ENCODE data around the gene WIPF3.

DNA sequence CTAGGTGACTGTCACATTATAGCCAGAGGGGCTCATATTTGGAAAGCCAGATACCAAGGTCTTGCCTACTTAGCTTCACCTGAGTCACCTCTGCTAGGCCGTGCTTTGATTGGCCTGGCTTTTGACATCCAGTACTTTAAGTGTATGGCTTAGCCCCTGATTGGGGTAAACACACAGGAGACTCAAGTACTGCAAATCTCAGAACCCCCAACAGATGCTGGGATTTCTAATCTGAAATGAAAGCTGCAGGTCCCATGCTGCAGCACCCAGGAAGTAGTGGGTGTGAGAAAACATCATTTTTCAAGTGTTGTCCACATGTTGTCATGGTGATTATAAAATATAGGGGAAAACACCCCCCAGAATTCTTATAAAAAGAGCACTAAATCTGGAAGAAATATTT is 76.2 kb downstream of the WIPF3 start:
- TF ChIP-seq, protein P1, sequence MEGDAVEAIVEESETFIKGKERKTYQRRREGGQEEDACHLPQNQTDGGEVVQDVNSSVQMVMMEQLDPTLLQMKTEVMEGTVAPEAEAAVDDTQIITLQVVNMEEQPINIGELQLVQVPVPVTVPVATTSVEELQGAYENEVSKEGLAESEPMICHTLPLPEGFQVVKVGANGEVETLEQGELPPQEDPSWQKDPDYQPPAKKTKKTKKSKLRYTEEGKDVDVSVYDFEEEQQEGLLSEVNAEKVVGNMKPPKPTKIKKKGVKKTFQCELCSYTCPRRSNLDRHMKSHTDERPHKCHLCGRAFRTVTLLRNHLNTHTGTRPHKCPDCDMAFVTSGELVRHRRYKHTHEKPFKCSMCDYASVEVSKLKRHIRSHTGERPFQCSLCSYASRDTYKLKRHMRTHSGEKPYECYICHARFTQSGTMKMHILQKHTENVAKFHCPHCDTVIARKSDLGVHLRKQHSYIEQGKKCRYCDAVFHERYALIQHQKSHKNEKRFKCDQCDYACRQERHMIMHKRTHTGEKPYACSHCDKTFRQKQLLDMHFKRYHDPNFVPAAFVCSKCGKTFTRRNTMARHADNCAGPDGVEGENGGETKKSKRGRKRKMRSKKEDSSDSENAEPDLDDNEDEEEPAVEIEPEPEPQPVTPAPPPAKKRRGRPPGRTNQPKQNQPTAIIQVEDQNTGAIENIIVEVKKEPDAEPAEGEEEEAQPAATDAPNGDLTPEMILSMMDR (IDR thresholded peaks at IDR 0.05 in 2 of 3, conservative IDR thresholded peaks at IDR 0.05 in 1 of 3; ENCODE audit: control insufficient read depth in 2 of 3, extremely low read depth in 1 of 3, insufficient read depth in 1 of 3, low read depth in 3 of 3, low read length in 3 of 3): no peak
- TF ChIP-seq TARDBP (IDR thresholded peaks at IDR 0.05; ENCODE audit: borderline replicate concordance): no peak
- no peak for TF ChIP-seq CBX5 (IDR thresholded peaks at IDR 0.05; ENCODE audit: low read depth)
- no peak for TF ChIP-seq SUZ12 (IDR thresholded peaks at IDR 0.05; ENCODE audit: unreplicated experiment)

Data from GM12878 (cell line).